GM21515 (cell line): Measurements from ENCODE around the gene PTPN6.
A peak's percentile ranks its signal among the peaks of the same experiment; 100 is the strongest.

Experiments used
- ATAC-seq: cut with Tn5 transposase; IDR thresholded peaks from one replicate; pipeline ENCODE4 v1.9.1; 2021; ENCODE audit not compliant: unreplicated experiment

PTPN6 gene

DNA sequence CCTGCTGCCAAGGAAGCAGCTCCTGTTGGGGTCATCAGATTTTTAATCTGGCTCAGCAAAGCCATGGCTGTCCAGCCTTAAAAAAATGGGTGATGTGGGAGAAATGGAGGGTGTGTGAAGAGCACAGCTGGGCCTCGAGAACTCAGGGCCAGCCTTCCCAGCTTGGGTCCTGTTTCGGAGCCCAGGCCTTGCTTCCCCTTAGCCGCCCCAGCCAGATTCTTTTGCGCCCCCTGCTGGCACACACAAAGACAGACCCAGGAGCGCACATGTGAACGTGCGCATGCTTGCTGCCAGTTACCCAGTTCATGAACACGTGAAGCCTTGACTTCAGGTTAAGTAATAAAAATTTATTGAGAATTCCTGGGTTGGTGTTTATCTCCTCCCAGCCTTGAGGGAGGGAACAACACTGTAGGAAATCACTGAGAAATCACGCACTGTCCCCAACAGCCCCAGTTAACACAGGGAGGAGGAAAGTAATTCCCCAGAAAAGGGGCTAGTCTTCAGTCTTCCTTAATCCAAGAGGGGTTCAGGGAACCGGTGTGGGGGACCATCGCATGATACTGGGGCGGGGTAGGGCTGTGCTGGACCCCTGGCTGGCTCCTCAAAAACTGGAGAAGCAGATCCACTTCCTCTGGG, 14.0 kb downstream of the PTPN6 start:
- ATAC-seq, result no peak

- ATAC-seq, result no peak
Observed at GRCh38 chr12:6965714-6966113, 14.6 kb downstream of the PTPN6 start.

GRCh38 chr12:6966351-6966750, 15.2 kb downstream of the PTPN6 start:
- ATAC-seq, result no peak

DNA sequence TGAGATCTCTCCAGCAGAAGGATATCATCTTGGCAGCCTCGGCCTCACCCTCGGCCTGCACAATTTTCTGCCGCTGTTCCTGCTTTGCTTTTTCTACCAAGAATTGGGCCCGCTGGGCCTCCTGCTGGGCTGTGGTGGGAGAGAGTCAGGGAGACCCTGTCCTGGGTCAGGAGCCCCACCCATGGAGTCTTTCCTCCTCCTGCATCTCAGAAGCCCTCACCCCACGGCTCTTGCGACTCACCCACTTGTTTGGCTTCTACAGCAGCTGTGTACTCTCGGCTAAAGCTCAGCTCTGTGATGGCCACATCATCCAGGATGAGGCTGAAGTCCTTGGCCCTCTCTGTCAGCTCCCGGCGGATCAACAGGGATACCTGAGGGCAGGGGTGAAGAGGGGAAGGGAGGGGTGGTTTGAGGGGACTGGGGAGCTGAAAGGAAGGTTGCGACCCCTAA, 16.5 kb downstream of the PTPN6 start:
- no peak for ATAC-seq

DNA sequence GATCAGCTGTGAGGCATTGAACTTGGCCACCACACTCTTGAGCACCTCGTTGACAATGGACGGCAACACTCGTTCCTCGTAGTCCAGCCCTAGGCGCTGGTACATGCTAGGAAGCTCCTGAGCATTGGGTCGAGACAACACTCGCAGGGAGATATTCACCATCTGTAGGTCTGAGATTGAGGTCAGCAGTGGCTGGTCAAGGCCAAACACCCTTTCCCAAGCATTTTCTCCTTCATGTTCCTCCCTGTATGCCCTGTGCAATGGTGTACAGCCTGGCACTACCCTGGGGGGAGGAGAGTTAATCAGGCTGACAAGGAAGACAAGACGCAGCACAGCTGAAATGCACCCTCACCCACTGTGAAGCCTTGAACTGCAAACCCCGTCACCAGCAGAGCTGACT, 17.3 kb downstream of the PTPN6 start:
- no peak for ATAC-seq

GRCh38 chr12:6970096-6970527, 19.0 kb downstream of the PTPN6 start:
- ATAC-seq, result peak; percentile 39

DNA sequence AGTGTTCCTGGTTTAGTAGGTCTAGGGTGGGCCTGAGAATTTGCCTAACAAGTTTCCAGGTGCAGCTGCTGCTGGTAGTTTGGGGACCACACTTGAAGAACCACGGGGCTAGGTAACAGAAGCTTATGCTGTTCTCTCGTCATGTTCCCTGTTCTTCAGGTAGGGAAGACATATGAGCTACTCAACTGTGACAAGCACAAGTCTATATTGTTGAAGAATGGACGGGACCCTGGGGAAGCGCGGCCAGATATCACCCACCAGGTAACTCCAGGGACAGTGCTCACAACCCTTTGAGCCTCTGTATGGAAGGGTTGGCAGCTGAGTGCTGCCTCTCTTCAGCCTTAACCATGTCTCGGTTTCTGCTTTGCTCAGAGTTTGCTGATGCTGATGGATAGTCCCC, 23.0 kb downstream of the PTPN6 start:
- ATAC-seq, result no peak

GRCh38 chr12:6975297-6976032, 24.3 kb downstream of the PTPN6 start:
- ATAC-seq, result no peak

DNA sequence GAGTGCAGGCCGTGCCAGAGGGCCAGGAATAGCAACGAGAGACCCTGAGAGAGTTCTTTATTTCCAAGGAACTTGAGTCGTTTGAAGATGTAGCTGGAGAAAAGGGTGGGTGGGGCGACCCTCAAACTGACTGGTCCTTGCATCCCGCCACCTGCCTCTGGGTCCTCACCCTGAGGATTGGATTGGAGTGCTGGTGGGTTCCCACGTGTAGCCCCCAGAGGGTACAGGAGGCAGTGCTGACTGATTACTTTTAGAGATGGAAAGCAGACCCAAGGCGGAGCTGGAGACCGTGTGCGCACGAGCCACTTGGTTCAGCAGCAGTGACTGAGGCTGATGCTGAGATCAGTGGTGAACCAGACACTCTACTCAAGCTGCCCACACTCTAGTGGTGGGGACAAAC, 26.5 kb downstream of the PTPN6 start:
- ATAC-seq, result no peak

DNA sequence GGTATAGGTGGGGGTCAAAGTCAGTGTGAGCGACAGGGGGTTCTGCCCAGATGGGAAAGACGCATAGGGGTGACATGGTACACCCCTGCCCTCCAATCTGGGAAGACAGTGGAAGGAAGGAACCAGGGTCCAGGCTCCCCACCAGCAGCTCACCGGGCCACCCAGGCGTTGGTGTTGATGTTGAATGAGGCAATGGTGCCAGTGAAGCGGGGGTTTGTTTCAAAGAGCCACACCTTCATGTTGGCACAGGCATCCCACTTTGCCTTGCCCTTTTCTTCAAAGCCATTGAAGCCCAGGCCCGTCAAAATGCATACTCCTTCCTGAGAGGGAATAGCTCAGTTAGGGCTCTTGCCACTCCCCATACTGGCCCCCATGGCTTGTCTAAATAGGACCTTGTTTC, 27.0 kb downstream of the PTPN6 start:
- no peak for ATAC-seq

- ATAC-seq, result no peak
Observed at GRCh38 chr12:6978611-6979011, 27.5 kb downstream of the PTPN6 start.

DNA sequence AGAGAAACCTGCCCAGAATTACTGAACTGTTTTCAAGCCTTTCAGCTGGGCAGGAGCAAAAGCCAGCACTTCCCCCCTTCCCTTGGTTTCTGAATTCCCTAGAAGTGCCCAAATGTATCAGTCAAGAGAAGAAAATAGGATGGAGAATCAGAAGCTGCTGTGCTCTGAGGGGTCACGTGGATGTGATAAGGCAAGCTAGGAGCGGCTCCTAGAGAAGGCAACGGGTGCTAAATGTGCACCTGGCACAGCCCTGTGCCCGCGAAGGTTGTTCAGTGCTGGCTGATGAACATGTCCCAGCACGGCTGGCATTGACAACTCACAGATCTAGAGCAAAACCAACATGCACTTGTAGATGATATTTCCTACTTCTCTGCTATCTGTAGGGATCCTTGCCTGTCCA, 27.9 kb downstream of the PTPN6 start:
- no peak for ATAC-seq

- ATAC-seq, result no peak
Observed at GRCh38 chr12:6979453-6979852, 28.3 kb downstream of the PTPN6 start.

DNA sequence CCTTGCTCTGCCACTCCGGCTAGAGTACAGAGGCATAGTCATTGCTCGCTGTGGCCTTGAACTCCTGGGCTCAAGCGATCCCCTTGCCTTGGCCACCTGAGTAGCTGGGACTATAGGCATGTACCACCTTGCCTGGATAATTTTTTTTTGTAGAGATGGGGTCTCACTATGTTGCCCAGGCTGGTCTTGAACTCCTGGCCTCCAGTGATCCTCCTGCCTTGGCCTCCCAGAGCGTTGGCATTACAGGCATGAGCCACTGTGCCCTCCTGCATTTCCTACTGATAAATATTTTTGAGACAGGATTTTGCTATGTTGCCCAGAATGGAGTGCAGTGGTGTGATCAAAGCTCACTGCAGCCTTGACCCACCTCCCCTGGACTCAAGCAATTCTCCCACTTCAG, 28.9 kb downstream of the PTPN6 start:
- ATAC-seq, result no peak

DNA sequence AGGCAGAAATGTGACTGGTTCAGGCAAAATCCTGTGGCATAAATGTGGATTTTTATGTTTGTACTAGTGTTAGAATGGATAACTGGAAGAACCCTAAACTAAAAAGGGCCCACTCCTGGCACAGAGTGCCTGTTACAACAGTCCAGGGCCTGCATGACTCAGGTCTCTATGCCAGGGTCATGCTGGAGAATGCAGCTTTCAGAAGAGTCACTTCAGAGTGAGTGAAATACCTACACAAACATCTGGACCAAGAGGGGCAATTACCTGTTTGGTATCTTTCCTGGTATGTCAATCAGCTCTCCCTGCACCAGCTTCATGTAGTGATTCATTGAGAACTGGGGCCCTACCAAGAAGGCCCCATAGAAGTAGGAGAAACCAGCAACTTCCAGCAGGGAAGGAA, 29.6 kb downstream of the PTPN6 start:
- no peak for ATAC-seq

- no peak for ATAC-seq
Observed at GRCh38 chr12:6981152-6982052, 30.2 kb downstream of the PTPN6 start.

GRCh38 chr12:6982532-6982931, 31.4 kb downstream of the PTPN6 start:
- ATAC-seq, result no peak

GRCh38 chr12:6987956-6988553, 36.9 kb downstream of the PTPN6 start:
- ATAC-seq, result no peak

DNA sequence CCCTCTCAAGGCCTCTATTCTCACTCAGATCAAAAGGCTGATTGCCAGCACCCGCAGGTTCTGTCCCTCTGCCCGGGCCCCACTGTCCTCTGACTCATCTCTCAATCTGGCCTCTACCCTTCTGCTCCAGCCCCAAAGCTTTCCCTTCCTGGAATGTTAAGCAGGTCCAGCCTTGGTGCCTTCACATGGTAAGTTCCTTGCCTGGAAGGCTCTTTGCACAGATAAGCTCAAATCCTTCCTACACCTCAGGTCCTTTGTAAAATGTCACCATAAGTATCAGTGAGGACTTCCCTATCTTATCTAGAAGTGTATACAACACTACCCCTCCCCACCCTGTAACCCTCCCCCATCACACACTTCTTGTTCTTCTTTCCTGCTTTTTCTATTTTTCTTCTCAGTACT, 44.9 kb downstream of the PTPN6 start:
- no peak for ATAC-seq

- no peak for ATAC-seq
Observed at GRCh38 chr12:6998715-6999451, 47.7 kb downstream of the PTPN6 start.
